ENCODE results near the gene BPIFA2. TPM values are rescaled to one million over a fixed set of nuclear protein-coding genes. Genes with fewer than 3 reads are reported as not detected.

BPIFA2 gene
- polyA plus RNA-seq, 2 of the 4 experiments (the other 2 are of a cell fraction): 0.16 TPM; not detected in 1

DNA sequence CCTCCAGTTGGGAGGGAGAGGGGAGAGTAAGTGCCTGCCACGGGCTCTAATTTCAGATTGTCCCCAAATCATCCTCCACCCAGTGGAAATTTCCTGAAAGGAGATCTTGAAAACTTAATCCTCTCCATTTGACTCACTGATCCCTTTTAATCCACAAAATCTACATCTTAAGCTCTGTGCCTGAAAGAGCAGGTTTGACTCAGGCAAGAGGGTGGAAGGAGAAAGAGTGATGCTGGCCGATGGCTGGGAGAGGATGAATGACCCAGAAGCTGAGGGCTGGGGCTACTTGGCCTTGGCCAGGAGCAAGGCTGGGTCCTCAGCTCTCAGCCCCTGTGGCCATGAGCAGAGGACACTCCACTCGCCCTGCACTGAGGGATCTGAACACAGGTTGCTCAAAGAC, 8.1 kb downstream of the BPIFA2 start:
- peaks cover 15% of the 10 kb centered on the region for H3K4me1 ChIP-seq
- no peak overlapping the region for H3K4me2 ChIP-seq
- ChIA-PET CTCF (interaction anchor here (0.8 to 1.1 kb wide), 2 partner anchors 23 to 80 kb away, joined by 3 read pairs; no protein-coding TSS in a partner anchor), POLR2A (no interaction called here)
- ATAC-seq (no peak), FAIRE-seq (no peak), DNase-seq (ENCODE audit: low read depth in 1 of 2, low spot score in 1 of 2) (no peak)
- no peak overlapping the region for H3K27ac ChIP-seq
- WGBS (ENCODE audit: missing lambda C conversion rate): 50% methylated on average over 3 of the region's 3 CpGs
- no peak overlapping the region for H3K4me3 ChIP-seq
- TF ChIP-seq JUNB (IDR thresholded peaks at IDR 0.05) (no peak), PBX3 (IDR thresholded peaks at IDR 0.05) (no peak), GATA3 (IDR thresholded peaks at IDR 0.05; ENCODE audit: borderline replicate concordance) (no peak), ZC3H11A (IDR thresholded peaks at IDR 0.05) (no peak), HES2 (IDR thresholded peaks at IDR 0.05) (no peak), ZSCAN20 (CRISPR knock-in tag; IDR thresholded peaks at IDR 0.05) (no peak), HOXA7 (CRISPR knock-in tag; IDR thresholded peaks at IDR 0.05) (no peak)
- TF ChIP-seq, protein P1, sequence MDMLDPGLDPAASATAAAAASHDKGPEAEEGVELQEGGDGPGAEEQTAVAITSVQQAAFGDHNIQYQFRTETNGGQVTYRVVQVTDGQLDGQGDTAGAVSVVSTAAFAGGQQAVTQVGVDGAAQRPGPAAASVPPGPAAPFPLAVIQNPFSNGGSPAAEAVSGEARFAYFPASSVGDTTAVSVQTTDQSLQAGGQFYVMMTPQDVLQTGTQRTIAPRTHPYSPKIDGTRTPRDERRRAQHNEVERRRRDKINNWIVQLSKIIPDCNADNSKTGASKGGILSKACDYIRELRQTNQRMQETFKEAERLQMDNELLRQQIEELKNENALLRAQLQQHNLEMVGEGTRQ (IDR thresholded peaks at IDR 0.05): no peak
- H3K9me3 ChIP-seq: no peaks in the 10 kb centered on the region; the same call in 2 of the 3 replicates

- Histone ChIP-seq H3K27ac (peak overlapping the region in 1 of 2 experiments; percentile 64; a peak in 4 of 6 replicates), H3K4me2 (peak overlapping the region; percentile 20; the same call in 1 of the 3 replicates), H3K4me1 (peaks cover 15% of the 10 kb centered on the region), H3K9me3 (no peaks in the 10 kb centered on the region), H3K4me3 (no peak overlapping the region)
- TF ChIP-seq MYC (IDR thresholded peaks at IDR 0.05; ENCODE audit: borderline replicate concordance, low read length): no peak
- TF ChIP-seq HMGXB4 (CRISPR knock-in tag; IDR thresholded peaks at IDR 0.05; ENCODE audit: borderline replicate concordance): no peak
- TF ChIP-seq HOXB13 (CRISPR knock-in tag; IDR thresholded peaks at IDR 0.05; ENCODE audit: low read depth): no peak
- TF ChIP-seq, protein P2, sequence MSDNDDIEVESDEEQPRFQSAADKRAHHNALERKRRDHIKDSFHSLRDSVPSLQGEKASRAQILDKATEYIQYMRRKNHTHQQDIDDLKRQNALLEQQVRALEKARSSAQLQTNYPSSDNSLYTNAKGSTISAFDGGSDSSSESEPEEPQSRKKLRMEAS (IDR thresholded peaks at IDR 0.05): no peak
- TF ChIP-seq HOXB5 (CRISPR knock-in tag; IDR thresholded peaks at IDR 0.05): no peak
- ChIA-PET POLR2A (no interaction called here), CTCF (interaction anchor here (0.6 to 0.8 kb wide), 2 partner anchors 32 to 34 kb away, joined by 3 to 4 read pairs; no protein-coding TSS in a partner anchor)
- WGBS (ENCODE audit: missing lambda C conversion rate): 78% methylated on average over 9 of the region's 9 CpGs
- FAIRE-seq (no peak), DNase-seq (ENCODE audit: low read depth in 1 of 2, low spot score in 1 of 2) (no peak), ATAC-seq (no peak)
These were observed 9.9 kb downstream of the BPIFA2 start for GRCh38 chr20:33177866-33178265.

DNA sequence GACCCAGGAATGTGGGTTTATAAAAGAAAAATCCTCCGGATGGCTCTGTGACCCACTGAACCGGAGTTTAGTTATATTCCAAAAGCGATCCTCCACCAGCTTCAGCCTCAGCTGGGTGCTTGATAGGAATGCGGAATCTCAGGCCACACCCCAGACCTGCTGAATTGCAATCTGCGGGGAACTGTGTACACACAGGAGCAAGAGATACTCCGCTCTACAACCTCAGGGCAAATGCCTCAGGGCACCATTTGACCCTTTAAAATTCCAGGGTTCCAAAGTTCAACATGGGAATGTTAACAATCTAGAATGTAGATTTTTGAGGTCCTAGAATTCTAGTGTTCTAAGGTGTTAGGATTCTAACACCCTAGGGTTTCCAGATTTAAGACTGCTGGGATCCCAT, 10.8 kb downstream of the BPIFA2 start:
- peaks cover 5% of the 10 kb centered on the region; the same call in 1 of the 3 replicates for H3K9me3 ChIP-seq
- DNase-seq (ENCODE audit: low read depth in 1 of 2, low spot score in 1 of 2): peak; percentile 16 to 69
- no peak for FAIRE-seq
- ChIA-PET CTCF (no interaction called here), POLR2A (no interaction called here)
- H3K27ac ChIP-seq: peak overlapping the region in 1 of 2 experiments; percentile 46; a peak in 2 of 6 replicates
- no peak overlapping the region for H3K4me3 ChIP-seq
- peak in 1 of 2 experiments; percentile 87; a peak in 3 of 6 replicates for ATAC-seq
- TF ChIP-seq RFX5 (IDR thresholded peaks at IDR 0.05) (no peak), TFCP2L1 (CRISPR knock-in tag; IDR thresholded peaks at IDR 0.05) (no peak), GATA3 (IDR thresholded peaks at IDR 0.05; ENCODE audit: borderline replicate concordance) (peak; percentile 26; the same call in 1 of the 2 replicates), TP53 (CRISPR knock-in tag; IDR thresholded peaks at IDR 0.05) (no peak)
- H3K4me1 ChIP-seq: peaks cover 15% of the 10 kb centered on the region
- H3K4me2 ChIP-seq: peak overlapping the region; percentile 20; the same call in 2 of the 3 replicates
- WGBS (ENCODE audit: missing lambda C conversion rate): 11% methylated on average over 6 of the region's 6 CpGs

Data from A549 (cell line).